Putamen (tissue), 1 donor: ENCODE measurements around the gene TRIM16.
"Not testable (repeated sequence)": the region's sequence is repeated elsewhere in the genome, so short reads cannot be mapped to it uniquely, and the experiment has no call there.

ENCODE experiments used
- DNase-seq: peaks from one replicate; pipeline ENCODE4 v3.0.0-alpha.2; 2016; ENCODE audit warnings: low spot score

Gene TRIM16

GRCh38 chr17:15615850-15616249 lies 68.3 kb downstream of the TRIM16 start:
- not testable (repeated sequence) for DNase-seq

DNA sequence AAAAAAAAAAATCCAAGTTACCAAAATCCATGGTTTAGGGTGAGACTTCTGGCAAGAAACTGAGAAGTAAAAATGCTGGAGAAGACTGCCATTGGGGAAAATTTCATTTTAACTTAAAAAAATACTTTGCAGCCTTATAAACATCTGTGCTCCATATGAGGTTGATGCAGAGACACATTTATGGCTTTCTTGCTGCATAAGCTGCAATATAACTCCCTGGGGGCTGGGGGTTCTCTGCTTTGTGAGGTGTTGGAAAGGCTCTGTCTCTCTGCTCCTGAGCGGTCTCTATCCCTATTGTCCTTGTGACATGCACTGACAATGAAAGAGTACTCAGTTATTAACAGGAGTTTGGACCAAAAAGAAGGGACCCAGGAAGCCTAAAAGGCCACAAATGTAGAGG lies 71.0 kb downstream of the TRIM16 start:
- not testable (repeated sequence) for DNase-seq

DNA sequence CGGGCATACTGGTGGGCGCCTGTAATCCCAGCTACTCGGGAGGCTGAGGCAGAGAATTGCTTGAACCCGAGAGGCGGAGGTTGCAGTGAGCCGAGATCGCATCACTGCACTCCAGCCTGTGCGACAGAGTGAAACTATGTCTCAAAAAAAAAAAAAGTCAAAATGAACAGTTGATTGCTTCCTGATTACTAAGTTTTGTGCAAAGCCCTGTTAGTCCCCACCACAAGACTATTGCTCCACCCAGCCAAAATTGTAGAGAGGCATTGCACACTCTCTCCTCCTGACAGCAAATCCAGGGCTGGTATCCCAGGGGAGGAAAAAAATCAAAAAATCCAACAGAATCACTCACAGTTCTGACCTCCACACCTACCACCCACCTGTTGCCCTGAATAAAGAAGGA lies 91.2 kb downstream of the TRIM16 start:
- not testable (repeated sequence) for DNase-seq

DNA sequence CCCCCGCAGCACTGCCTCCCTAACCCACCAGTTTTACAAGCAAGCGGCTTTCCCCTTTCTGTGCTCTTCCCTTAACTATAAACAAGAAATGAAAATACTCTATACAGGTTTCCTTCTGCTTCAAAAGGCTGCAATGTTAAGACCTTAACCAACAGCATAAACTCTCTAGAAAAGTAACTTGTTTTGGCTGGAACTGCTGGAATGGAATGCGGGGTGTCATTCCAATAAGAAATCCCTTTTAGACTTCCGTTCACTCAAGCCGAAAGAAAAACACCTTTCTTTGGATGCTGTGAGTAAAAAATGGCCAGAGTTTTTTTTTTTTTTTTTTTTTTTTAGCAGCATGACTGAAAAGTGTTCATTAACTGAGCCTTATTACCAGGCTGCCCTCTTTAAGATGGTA lies 92.1 kb downstream of the TRIM16 start:
- DNase-seq, result not testable (repeated sequence)

DNA sequence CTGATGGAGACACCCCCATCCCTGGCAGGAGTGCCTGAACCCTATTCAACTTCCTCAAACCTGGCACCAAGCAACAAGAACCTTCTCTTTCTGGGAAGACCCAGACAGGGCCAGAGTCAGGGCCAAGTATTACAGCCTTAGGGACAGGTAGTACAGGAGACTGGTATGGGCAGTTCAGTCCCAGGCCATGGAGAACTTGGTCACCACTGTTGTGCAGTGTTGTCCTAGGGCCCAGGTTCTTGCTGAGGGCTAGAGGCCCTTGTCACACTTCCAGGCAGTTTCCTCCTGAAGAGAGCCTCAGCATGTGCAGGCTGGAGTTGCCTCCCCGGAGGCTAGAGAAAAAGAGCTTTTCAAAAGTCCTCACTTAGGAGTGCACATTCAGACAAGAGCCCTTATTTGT lies 93.3 kb downstream of the TRIM16 start:
- DNase-seq, result not testable (repeated sequence)

GRCh38 chr17:15589544-15590536 lies 94.3 kb downstream of the TRIM16 start:
- not testable (repeated sequence) for DNase-seq

GRCh38 chr17:15588017-15588416 lies 96.1 kb downstream of the TRIM16 start:
- DNase-seq, result not testable (repeated sequence)

- not testable (repeated sequence) for DNase-seq
Measured at GRCh38 chr17:15583313-15583712, 100.8 kb downstream of the TRIM16 start.

DNA sequence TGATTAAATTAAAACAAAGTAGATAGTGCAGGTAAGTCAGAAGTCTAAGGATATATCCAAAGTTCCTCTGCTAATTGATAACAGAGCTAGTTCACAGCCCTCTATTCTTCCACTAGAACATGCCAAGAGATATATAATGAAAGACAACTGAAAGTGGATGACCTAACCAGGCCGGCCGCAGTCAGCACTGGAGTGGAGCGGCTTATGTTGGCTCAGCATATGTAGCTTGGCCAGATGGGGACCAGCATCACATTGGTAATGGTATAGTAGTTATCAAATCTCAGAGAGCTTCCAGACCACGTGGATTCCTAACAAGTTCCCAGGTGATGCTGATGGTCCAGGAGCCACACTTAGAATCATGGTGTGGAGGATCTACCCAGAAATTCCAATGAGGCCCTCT lies 102.6 kb downstream of the TRIM16 start:
- not testable (repeated sequence) for DNase-seq
